ENCODE data around the gene PTPRT. TPM values are rescaled to one million over a fixed set of nuclear protein-coding genes. Genes with fewer than 3 reads are reported as not detected.

Gene PTPRT
- total RNA-seq, 1 experiment from 2014 or later, result not detected

DNA sequence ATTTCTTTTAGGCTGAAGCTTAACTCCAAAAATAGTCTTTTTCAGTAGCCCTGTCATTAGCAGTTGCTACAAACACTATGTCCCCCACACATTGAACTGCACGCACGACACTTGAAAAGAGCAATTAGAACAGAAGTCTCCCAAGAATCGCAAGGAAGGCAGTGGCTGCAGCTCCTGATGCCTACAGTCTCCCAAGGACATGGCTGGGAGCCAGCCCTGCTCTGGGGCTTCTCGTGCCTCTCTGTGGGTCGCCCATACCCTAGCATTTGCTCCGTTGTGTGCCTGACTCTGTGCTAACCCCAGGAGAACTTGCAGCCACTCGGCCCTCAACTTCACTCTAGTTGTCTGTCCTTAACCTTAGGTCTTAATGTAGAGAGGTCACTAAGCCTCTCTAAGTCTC lies 454.2 kb downstream of the PTPRT start:
- no peaks in the 10 kb centered on the region for H3K36me3 ChIP-seq (ENCODE audit: control insufficient read depth, insufficient read depth, low read length)
- H3K27ac ChIP-seq (ENCODE audit: low read length), result no peak overlapping the region
- intact Hi-C loops (cut with micrococcal nuclease; ENCODE audit: unreplicated experiment), result no loop called here
- no peaks in the 10 kb centered on the region for H3K9me3 ChIP-seq (ENCODE audit: control insufficient read depth, insufficient read depth, low read depth, low read length)
- no peaks in the 10 kb centered on the region for H3K27me3 ChIP-seq (ENCODE audit: control insufficient read depth, insufficient read depth, low read length)
- in situ Hi-C loops (cut with HindIII; ENCODE audit: low pct_unique_long_range_greater_than_20kb, low sequenced_read_pairs), result no loop called here
- ATAC-seq, result no peak
- no peaks in the 10 kb centered on the region for H3K4me1 ChIP-seq (ENCODE audit: control insufficient read depth, insufficient read depth, low read length)
- no TSS peak for BruUV-seq (replicated peaks)
- TF ChIP-seq SIN3A (IDR thresholded peaks at IDR 0.05; ENCODE audit: borderline replicate concordance, insufficient read depth, low read depth, low read length), result no peak
- no peak for TF ChIP-seq REST (IDR thresholded peaks at IDR 0.05; ENCODE audit: insufficient read depth in 1 of 2, low read depth in 2 of 2, low read length in 1 of 2)
- no peak for TF ChIP-seq TCF7L2 (IDR thresholded peaks at IDR 0.05; ENCODE audit: low read depth, low read length)
- TF ChIP-seq POLR2AphosphoS5 (IDR thresholded peaks at IDR 0.05; ENCODE audit: low read depth, low read length), result no peak
- TF ChIP-seq CTCF (IDR thresholded peaks at IDR 0.05), result no peak
- DNase-seq (ENCODE audit: low read depth, low spot score), result no peak
- ChIA-PET CTCF (no interaction called here), POLR2A (no interaction called here)
- no peak overlapping the region for H3K4me3 ChIP-seq (ENCODE audit: low read depth in 2 of 2, low read length in 2 of 2)

GRCh38 chr20:42734660-42735368 lies 454.9 kb downstream of the PTPRT start:
- POLR2A ChIA-PET, result no interaction called here
- Histone ChIP-seq H3K4me3 (ENCODE audit: low read depth in 2 of 2, low read length in 2 of 2) (no peak overlapping the region), H3K4me1 (ENCODE audit: control insufficient read depth, insufficient read depth, low read length) (no peaks in the 10 kb centered on the region), H3K27ac (ENCODE audit: low read length) (no peak overlapping the region), H3K27me3 (ENCODE audit: control insufficient read depth, insufficient read depth, low read length) (no peaks in the 10 kb centered on the region), H3K9me3 (ENCODE audit: control insufficient read depth, insufficient read depth, low read depth, low read length) (no peaks in the 10 kb centered on the region), H3K36me3 (ENCODE audit: control insufficient read depth, insufficient read depth, low read length) (no peaks in the 10 kb centered on the region)
- DNase-seq (ENCODE audit: low read depth, low spot score) (no peak), ATAC-seq (no peak)
- intact Hi-C loops (cut with micrococcal nuclease; ENCODE audit: unreplicated experiment) (no loop called here), in situ Hi-C loops (cut with HindIII; ENCODE audit: low pct_unique_long_range_greater_than_20kb, low sequenced_read_pairs) (no loop called here)
- CTCF ChIA-PET, result no interaction called here
- no TSS peak for BruUV-seq (replicated peaks)
- TF ChIP-seq POLR2AphosphoS5 (IDR thresholded peaks at IDR 0.05; ENCODE audit: low read depth, low read length), result no peak
- TF ChIP-seq CTCF (IDR thresholded peaks at IDR 0.05), result no peak
- TF ChIP-seq SIN3A (IDR thresholded peaks at IDR 0.05; ENCODE audit: borderline replicate concordance, insufficient read depth, low read depth, low read length), result no peak

Measured in Panc1 (cell line).